HK-2 (cell line): Measurements from ENCODE around the gene CHRM3.
"Not testable (repeated sequence)": the region's sequence is repeated elsewhere in the genome, so short reads cannot be mapped to it uniquely, and the experiment has no call there.

Experiments used
- DNase-seq: peaks from one replicate; pipeline ENCODE4 v3.0.0-alpha.2; 2018; ENCODE audit not compliant: unreplicated experiment

The CHRM3 gene

DNA sequence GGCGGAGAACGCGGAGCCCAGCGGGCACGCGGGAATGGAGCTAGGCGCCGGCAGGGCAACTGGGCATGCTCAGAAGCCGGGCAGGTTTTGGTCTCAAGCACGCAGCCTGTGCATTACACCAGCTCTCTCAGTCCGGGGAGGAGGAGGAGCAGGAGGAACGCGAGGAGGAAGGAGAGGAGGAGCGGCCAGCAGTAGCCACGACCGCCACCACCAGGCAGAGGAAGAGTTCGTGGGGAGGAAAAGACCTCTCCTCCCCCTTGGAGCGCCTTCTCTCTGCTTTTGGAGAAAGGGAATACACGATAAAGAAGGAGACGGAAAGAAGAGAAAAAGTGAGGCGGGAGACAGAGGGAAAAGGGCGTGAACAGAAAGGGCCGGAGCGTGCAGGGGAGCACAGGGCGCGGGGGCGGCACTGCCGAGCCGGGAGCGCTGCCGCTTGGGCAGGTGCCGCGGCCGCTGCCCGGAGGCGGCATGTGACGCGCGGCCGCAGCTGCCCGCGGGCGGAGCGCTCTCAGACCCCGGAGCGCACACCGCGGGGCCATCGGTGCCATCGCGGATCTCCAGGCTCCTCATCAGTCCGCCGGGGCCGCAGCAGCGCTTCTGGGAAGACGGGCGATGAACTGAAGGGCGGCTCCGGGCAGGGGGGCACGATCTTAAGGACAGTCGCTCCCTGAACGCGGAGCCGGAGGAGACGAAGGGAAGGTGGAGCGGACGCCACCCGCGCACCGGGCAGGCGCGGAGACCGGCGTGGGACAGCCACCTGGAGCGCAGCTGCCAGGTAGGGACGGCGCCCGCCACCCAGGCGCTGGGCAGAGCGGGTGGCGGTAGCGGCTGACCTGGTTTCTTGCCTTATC lies at the start of gene CHRM3:
Gene CHRM3 (plus strand): TSS at position 116 of the 851 bp plus-strand sequence. CDS start 520,884 bp downstream, outside the sequence.
- peak; percentile 90 for DNase-seq

DNA sequence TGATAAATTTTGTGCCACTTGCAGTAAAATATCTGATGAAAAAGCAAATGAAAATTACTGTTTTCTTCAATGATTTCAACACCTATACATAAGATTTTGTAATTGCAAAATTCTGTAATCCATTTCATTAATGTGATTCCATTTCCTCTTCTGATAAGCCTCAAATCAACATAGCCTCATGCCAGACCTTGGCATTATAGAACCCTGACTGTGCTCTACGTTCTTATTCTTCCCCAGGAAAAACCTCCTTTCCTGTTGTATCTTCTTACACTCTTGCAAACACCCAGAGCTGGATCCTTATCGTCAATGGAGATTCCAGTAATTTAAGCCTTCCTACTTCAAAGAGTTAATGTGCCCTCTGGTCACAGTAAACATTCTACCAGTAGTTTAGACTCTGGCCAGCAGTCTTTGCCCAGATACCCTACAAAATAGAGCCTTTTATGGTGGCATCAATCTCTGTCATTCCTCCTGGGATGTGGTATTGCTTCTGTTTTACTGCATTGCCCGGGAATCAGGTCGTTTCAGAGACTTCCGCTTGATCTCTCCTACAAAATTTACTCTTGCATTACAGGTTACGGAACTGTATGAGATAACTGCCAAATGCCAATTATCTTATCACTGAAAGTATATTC lies 48.5 kb upstream of the CHRM3 start:
- no peak for DNase-seq

GRCh38 chr1:239347776-239348175 lies 38.6 kb upstream of the CHRM3 start:
- no peak for DNase-seq

- DNase-seq = no peak
These were observed 37.6 kb upstream of the CHRM3 start for GRCh38 chr1:239348635-239349353.

DNA sequence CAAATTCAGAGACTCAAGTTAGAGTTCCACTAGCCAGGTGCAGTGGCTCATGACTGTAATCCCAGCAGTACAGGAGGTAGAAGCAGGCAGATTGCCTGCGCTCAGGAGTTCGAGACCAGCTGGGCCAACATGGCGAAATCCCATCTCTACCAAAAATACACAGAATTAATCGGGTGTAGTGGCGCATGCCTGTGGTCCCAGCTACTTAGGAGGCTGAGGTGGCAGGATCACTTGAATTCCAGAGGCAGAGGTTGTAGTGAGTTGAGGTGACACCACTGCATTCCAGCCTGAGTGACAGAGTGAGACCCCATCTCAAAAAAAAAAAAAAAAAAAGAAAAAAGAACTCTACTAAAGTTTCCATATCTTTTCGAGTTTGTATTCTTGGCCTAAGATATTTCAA lies 36.7 kb upstream of the CHRM3 start:
- no peak for DNase-seq

DNA sequence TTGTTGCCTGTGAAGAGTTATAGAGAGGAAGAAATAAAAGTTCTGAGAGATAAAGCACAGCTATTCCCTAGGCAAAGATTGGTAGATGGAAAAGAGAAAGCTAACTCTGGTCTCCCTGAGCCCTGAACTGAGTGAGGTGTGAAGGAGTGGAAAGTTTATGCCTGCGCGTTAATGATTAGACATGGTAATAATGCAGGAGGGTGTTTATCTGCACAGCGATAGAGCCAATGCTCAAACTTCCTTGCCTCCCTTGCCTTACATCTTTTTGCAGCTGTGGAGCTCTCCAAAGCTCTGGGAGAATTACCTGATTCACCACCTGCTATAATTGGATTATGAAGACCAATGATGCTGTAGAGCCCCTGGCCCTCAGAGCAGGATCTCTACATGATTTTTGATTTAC lies 32.8 kb upstream of the CHRM3 start:
- no peak for DNase-seq

GRCh38 chr1:239354231-239354630 lies 32.1 kb upstream of the CHRM3 start:
- no peak for DNase-seq

DNA sequence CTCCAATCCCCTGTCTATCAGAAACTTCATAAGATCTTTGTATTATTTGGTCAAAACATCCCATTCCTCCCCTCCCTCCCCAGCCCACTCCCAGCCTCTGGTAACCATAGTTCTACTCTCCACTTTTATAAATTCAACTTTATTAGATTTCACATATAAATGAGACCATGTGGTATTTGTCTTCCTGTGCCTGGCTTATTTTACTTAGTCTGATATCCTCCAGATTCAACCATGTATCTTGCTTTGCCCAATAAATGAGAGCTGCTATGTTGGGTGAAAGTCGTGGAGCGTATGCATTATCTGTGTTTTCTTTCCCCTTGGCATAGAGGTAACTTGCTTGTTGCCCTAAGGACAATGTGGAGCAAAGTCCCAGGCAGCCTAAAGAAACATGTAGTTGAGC lies 28.5 kb upstream of the CHRM3 start:
- DNase-seq = no peak

- DNase-seq = no peak
These were observed 25.0 kb upstream of the CHRM3 start for GRCh38 chr1:239361403-239361802.

DNA sequence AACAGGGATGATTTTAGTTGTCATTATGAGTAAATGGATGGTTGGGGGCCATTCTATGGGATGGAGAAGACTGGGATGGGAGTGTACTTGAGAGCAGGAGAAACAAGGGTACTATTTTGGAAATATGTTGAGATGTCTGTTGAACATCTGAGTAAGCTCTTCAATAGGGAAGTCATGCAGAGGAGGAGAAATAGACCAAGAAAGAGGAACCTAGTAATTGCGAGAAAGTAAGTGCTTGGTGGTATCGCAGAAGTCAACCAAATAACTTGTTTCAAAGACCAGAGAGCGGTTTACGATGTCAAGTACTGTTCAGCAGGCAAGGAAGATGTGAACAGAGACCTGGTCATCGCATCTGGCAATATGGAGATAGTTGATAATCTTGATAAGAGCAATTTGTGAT lies 22.4 kb upstream of the CHRM3 start:
- DNase-seq = no peak

GRCh38 chr1:239367196-239367810 lies 19.1 kb upstream of the CHRM3 start:
- no peak for DNase-seq

- DNase-seq = no peak
These were observed 17.8 kb upstream of the CHRM3 start for GRCh38 chr1:239368436-239369109.

DNA sequence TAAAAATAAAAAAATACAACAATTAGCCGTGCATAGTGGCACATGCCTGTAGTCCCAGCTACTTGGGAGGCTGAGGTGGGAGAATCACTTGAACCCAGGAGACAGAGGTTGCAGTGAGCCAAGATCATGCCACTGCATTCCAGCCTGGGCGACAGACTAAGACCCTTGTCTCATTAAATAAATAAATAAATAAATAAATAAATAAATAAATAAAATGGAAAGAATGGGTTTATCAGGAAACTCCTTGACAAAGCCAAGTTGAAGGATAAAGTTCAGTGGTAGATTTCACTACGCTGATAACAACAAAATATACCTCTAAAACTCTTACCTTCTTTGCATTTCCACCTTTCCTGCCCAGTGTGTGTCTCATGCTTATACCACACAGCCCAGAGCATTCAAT lies 15.5 kb upstream of the CHRM3 start:
- not testable (repeated sequence) for DNase-seq

GRCh38 chr1:239382666-239383065 lies 3.7 kb upstream of the CHRM3 start:
- DNase-seq = no peak

DNA sequence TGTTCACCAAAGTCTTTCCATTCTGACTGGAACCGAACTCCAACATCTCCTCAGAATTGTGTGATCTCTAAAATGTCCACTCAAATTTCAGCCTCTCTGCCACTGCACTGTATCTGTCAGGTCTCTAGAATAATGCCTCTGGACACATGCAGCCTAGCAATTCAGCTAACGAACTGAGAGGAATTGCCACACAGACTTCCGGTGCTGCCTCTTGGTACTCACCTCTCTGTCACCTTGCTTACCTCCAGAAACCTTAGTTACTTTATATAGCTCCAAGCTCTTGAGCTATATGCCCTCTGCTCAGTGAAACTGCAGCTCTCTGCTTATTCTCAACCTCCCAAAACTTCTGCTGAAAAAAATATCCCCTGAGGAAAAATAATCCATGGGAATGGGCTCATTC lies 2.7 kb upstream of the CHRM3 start:
- no peak for DNase-seq

DNA sequence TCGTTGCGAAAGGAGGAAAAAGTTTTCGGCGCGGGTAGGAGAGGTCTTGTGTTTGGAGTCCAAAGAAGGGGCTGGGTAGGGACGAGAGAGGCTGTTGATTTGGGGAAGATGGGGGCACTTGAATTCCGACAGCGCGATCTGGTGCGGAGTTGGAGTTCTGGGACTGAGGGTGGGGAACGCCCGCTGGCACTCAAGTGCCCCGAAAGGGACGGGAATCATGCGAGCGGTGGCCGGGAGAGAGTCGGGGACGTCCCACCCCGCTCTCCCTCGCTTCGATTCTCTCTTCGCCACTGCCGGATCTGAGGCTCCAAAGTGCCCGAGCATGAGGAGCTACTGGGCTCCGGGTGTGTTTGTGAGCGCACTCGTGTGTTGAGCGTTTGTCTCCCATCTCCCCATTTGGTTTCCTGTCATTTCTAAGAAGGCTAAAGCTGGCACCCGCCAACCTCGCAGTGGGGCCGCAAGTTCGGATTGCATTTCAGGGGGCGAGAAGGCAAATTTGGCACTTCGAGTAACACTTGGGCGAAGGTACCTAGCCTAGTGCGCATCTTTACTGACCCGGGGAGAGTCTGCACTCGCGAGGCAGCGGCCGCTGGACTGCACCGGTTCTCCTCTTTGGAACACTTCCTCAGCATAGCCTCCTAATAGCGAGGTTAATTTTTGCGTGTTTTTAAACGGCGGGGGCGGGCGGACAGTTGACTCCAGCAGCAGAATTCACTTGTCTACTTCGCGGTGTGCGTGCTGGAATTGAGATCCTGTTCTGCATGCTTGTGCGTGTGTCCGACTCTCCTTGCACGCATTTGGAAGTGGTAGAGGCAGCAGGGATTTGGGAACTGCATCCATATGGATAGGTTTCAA lies 1.2 kb downstream of the CHRM3 start:
- DNase-seq = peak; percentile 20

- no peak for DNase-seq
These were observed 1.8 kb downstream of the CHRM3 start for GRCh38 chr1:239388159-239388485.

GRCh38 chr1:239388578-239388977 lies 2.2 kb downstream of the CHRM3 start:
- no peak for DNase-seq

- no peak for DNase-seq
These were observed 3.3 kb downstream of the CHRM3 start for GRCh38 chr1:239389703-239390102.

DNA sequence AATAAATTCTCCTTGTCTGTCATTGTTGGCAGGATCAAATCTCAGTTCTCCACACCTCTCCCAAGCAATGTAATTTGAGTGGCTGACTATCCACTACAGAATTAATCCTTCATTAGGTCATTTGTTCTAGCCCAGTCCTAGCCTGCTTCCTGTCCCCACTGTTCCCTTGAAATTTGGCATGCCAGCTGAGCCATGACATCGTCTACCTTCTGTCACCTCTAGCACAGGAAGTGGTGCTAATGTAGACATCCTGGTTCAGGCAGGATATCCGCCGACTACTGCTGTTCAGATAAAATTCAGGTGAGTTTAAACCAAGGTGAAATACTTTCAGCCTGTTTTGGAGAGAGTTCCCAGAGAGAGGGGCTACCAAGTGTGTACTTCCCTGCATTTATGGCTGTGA lies 5.9 kb downstream of the CHRM3 start:
- DNase-seq = no peak

DNA sequence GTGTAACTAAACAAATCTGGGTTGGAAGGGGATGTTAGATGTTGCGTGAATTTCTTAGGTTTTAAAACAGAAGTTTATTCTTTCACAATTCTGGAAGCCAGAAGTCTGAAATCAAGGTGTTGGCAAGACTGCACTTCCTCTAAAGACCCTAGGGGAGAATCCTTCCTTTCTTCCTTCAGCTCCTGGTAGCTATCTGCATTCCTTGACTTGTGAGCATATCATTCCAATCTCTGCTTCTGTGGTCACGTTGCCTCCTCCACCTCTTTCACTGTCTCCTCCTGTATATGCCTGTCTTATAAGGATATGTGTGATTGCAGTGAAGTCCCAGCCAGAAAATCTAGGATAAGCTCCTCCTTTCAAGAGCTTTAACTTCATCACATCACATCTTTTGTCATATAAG lies 7.7 kb downstream of the CHRM3 start:
- DNase-seq = no peak
